T-cell (primary cell): ENCODE results near the gene PSAP. TPM values are rescaled to one million over a fixed set of nuclear protein-coding genes. Genes with fewer than 3 reads are reported as not detected.
"Not testable (repeated sequence)": the region's sequence is repeated elsewhere in the genome, so short reads cannot be mapped to it uniquely, and the experiment has no call there.

Experiments
- ATAC-seq, 4 experiments: fragments of 200-7000 bp in 3 of 4; fragments of 150-1000 bp in 1 of 4; cut with Tn5 transposase; replicated peaks in 1 of 4; 1 replicate in 3 of 4; 2 replicates in 1 of 4; pipeline ENCODE4 v1.10.0; 2021; ENCODE audit warnings: moderate library complexity in 3 of 4, mild to moderate bottlenecking in 2 of 4, moderate number of reproducible peaks in 1 of 4
- CTCF ChIA-PET, 2 donors: fragments of 300-600 bp; sonication (Branson Sonifier 250); formaldehyde crosslinking; loops; one replicate each; lab custom pipeline; 2022; ENCODE audit warnings: antibody characterized with exemption in 2 of 2; lab: Charles Lee
- POLR2A ChIA-PET, 2 donors: fragments of 300-600 bp; sonication (Branson Sonifier 250); formaldehyde crosslinking; loops; one replicate each; lab custom pipeline; 2022; ENCODE audit warnings: antibody characterized with exemption in 2 of 2; lab: Charles Lee
- DNase-seq, 35 experiments: peaks; one replicate each; pipeline versions ENCODE4 v3.0.0 to v3.0.0-alpha.2; 2013 to 2023
- H3K27ac ChIP-seq: one replicate; pipeline ENCODE4 v1.5.1; 2013; ENCODE audit warnings: low read length
- H3K27me3 ChIP-seq, 2 experiments: replicated peaks in 1 of 2; 1 replicate in 1 of 2; 2 replicates in 1 of 2; pipeline versions ENCODE4 v1.6.1 to v1.7.0; 2013; ENCODE audit warnings: low read length in 1 of 2, mixed read lengths in 1 of 2; ENCODE audit not compliant: control insufficient read depth in 2 of 2, insufficient read depth in 2 of 2; ENCODE audit errors: extremely low read depth in 1 of 2
- H3K36me3 ChIP-seq, 2 donors: 1 replicate in 1 of 2; 2 replicates in 1 of 2; pipeline versions ENCODE4 v1.6.1 to v1.7.0; 2013; ENCODE audit warnings: low read length in 1 of 2; ENCODE audit not compliant: control insufficient read depth in 2 of 2, insufficient read depth in 1 of 2; ENCODE audit errors: extremely low read depth in 1 of 2
- H3K4me1 ChIP-seq, 2 experiments: 1 replicate in 1 of 2; 2 replicates in 1 of 2; pipeline versions ENCODE4 v1.6.1 to v1.7.0; 2013; ENCODE audit warnings: low read length in 2 of 2, mixed read lengths in 1 of 2; ENCODE audit not compliant: insufficient read depth in 2 of 2, control insufficient read depth in 1 of 2; ENCODE audit errors: extremely low read depth in 1 of 2
- H3K4me3 ChIP-seq, 2 donors: 1 replicate in 1 of 2; 2 replicates in 1 of 2; pipeline versions ENCODE4 v1.5.1 to v1.7.0; 2013; ENCODE audit warnings: mild to moderate bottlenecking in 2 of 2, low read length in 1 of 2, moderate library complexity in 1 of 2; ENCODE audit not compliant: control insufficient read depth in 1 of 2; ENCODE audit errors: extremely low read depth in 1 of 2
- H3K9me3 ChIP-seq: 2 replicates; pipeline ENCODE4 v1.7.0; 2013
- H3K27ac Mint-ChIP-seq, 2 donors: one replicate each; pipeline ENCODE4 v1.8.0; 2020 to 2021; ENCODE audit warnings: mild to moderate bottlenecking in 2 of 2, mixed read lengths in 2 of 2
- H3K27me3 Mint-ChIP-seq, 2 donors: one replicate each; pipeline ENCODE4 v1.8.0; 2021 to 2022; ENCODE audit warnings: mixed read lengths in 2 of 2
- H3K36me3 Mint-ChIP-seq: one replicate; pipeline ENCODE4 v1.8.0; 2021; ENCODE audit warnings: mixed read lengths
- H3K4me1 Mint-ChIP-seq, 3 donors: one replicate each; pipeline ENCODE4 v1.8.0; 2020 to 2022; ENCODE audit warnings: mixed read lengths in 3 of 3, mild to moderate bottlenecking in 1 of 3
- H3K4me3 Mint-ChIP-seq, 3 donors: one replicate each; pipeline ENCODE4 v1.8.0; 2020 to 2022; ENCODE audit warnings: mild to moderate bottlenecking in 3 of 3, mixed read lengths in 3 of 3, moderate library complexity in 3 of 3
- H3K9me3 Mint-ChIP-seq, 3 donors: one replicate each; pipeline ENCODE4 v1.8.0; 2020 to 2022; ENCODE audit warnings: mixed read lengths in 3 of 3
- WGBS: methylation state at CpG from one replicate; pipeline ENCODE4 v1.1.5; 2013; ENCODE audit warnings: missing lambda C conversion rate; ENCODE audit not compliant: insufficient coverage; 5-methylcytosine and 5-hydroxymethylcytosine counted together
- total RNA-seq, 35 experiments: library from RNA in 6 of 35; stranded (reverse) in 6 of 35; fragments of 120-200 nt in 1 of 35; gene quantifications; one replicate each; pipeline versions ENCODE4 v1.2.1 to v1.2.4 and lab custom pipeline; 2013 to 2026

Gene PSAP
- total RNA-seq, 5 donors from 2014 or later (not counting 1 experiment from before 2014, with no cell fraction given), result 155 to 208 (median 190) TPM

GRCh38 chr10:71852355-71852937 is 1.4 kb upstream of the PSAP start:
- H3K36me3 ChIP-seq, result no peaks in the 10 kb centered on the region
- CTCF ChIA-PET, result interaction anchor here in 1 of 2 donors (0.6 kb wide), 1 partner anchor 1379 kb away, joined by 3 read pairs; no protein-coding TSS in a partner anchor
- WGBS, result 65% methylated on average over 6 of the region's 11 CpGs
- H3K27ac Mint-ChIP-seq, result no peak overlapping the region
- DNase-seq (peak in 3 of 35 experiments; percentile 14 to 29 (median 16)), ATAC-seq (no peak)
- no peaks in the 10 kb centered on the region for H3K27me3 ChIP-seq
- H3K9me3 Mint-ChIP-seq, result no peaks in the 10 kb centered on the region
- H3K27ac ChIP-seq, result no peak overlapping the region
- POLR2A ChIA-PET, result no interaction called here
- peak overlapping the region; percentile 29 to 85 (median 47) for H3K4me3 Mint-ChIP-seq
- no peaks in the 10 kb centered on the region for H3K27me3 Mint-ChIP-seq
- no peak overlapping the region for H3K4me3 ChIP-seq
- H3K36me3 Mint-ChIP-seq, result no peaks in the 10 kb centered on the region
- peaks cover 36 to 42% (median 39%) of the 10 kb centered on the region in 3 donors for H3K4me1 Mint-ChIP-seq
- H3K4me1 ChIP-seq, result peaks cover 0 to 33% of the 10 kb centered on the region in 2 experiments
- no peaks in the 10 kb centered on the region for H3K9me3 ChIP-seq

GRCh38 chr10:71851465-71852095 is 529 bp upstream of the PSAP start:
- H3K27me3 ChIP-seq, H3K36me3 ChIP-seq, DNase-seq, H3K9me3 Mint-ChIP-seq, H3K9me3 ChIP-seq, H3K27me3 Mint-ChIP-seq, ATAC-seq, H3K36me3 Mint-ChIP-seq: not testable (repeated sequence)
- Histone ChIP-seq H3K4me3 (peak overlapping the region; percentile 98 to 100), H3K27ac (peak overlapping the region; percentile 59), H3K4me1 (peaks cover 0 to 35% of the 10 kb centered on the region in 2 experiments)
- CTCF ChIA-PET, result interaction anchor here (0.6 to 1.5 kb wide), 7 partner anchors 9 to 1310 kb away, joined by 3 to 5 read pairs (median 4); no protein-coding TSS in a partner anchor
- POLR2A ChIA-PET, result interaction anchor here (0.5 to 0.7 kb wide), 3 partner anchors 153 to 1712 kb away, joined by 3 to 6 read pairs (median 4); no protein-coding TSS in a partner anchor
- 82% methylated on average over 7 of the region's 20 CpGs for WGBS
- H3K4me1 Mint-ChIP-seq, result peaks cover 43 to 51% (median 45%) of the 10 kb centered on the region in 3 donors
- peak overlapping the region; percentile 89 to 90 for H3K27ac Mint-ChIP-seq
- peak overlapping the region; percentile 85 to 95 (median 93) for H3K4me3 Mint-ChIP-seq

GRCh38 chr10:71850021-71850742 is 869 bp downstream of the PSAP start:
- H3K27ac ChIP-seq, result peak overlapping the region; percentile 59
- peak overlapping the region; percentile 89 to 90 for H3K27ac Mint-ChIP-seq
- WGBS, result 2% methylated on average over 7 of the region's 13 CpGs
- ATAC-seq, result no peak
- no peaks in the 10 kb centered on the region for H3K27me3 Mint-ChIP-seq
- peak overlapping the region; percentile 98 to 100 for H3K4me3 ChIP-seq
- POLR2A ChIA-PET, result interaction anchor here (0.7 kb wide), 3 partner anchors 134 to 1994 kb away, joined by 3 to 4 read pairs (median 3); no protein-coding TSS in a partner anchor
- H3K27me3 ChIP-seq, result no peaks in the 10 kb centered on the region
- no peak for DNase-seq
- H3K36me3 Mint-ChIP-seq, result no peaks in the 10 kb centered on the region
- H3K9me3 Mint-ChIP-seq, result no peaks in the 10 kb centered on the region
- peak overlapping the region; percentile 85 to 95 (median 93) for H3K4me3 Mint-ChIP-seq
- H3K4me1 ChIP-seq, result peaks cover 0 to 35% of the 10 kb centered on the region in 2 experiments
- CTCF ChIA-PET, result interaction anchor here (0.6 to 1.5 kb wide), 8 partner anchors 24 to 199 kb away, joined by 3 to 10 read pairs (median 3); no protein-coding TSS in a partner anchor
- H3K36me3 ChIP-seq, result no peaks in the 10 kb centered on the region
- peaks cover 53 to 60% (median 55%) of the 10 kb centered on the region in 3 donors for H3K4me1 Mint-ChIP-seq
- H3K9me3 ChIP-seq, result no peaks in the 10 kb centered on the region

- H3K27ac ChIP-seq, result no peak overlapping the region
- ATAC-seq (no peak), DNase-seq (no peak)
- peaks cover 0 to 35% of the 10 kb centered on the region in 2 experiments for H3K4me1 ChIP-seq
- 92% methylated on average over 11 of the region's 17 CpGs for WGBS
- ChIA-PET CTCF (interaction anchor here in 1 of 2 donors (0.6 to 1.2 kb wide), 3 partner anchors 47 to 199 kb away, joined by 3 to 8 read pairs (median 3); no protein-coding TSS in a partner anchor), POLR2A (interaction anchor here in 1 of 2 donors (0.5 kb wide), 1 partner anchor 540 kb away, joined by 4 read pairs; no protein-coding TSS in a partner anchor)
- H3K36me3 ChIP-seq, result no peaks in the 10 kb centered on the region
- H3K4me1 Mint-ChIP-seq, result peaks cover 58 to 65% (median 60%) of the 10 kb centered on the region in 3 donors
- H3K9me3 ChIP-seq, result no peaks in the 10 kb centered on the region
- peak overlapping the region; percentile 85 to 95 (median 93) for H3K4me3 Mint-ChIP-seq
- no peak overlapping the region for H3K4me3 ChIP-seq
- H3K27me3 Mint-ChIP-seq, result no peaks in the 10 kb centered on the region
- no peaks in the 10 kb centered on the region for H3K9me3 Mint-ChIP-seq
- H3K27ac Mint-ChIP-seq, result no peak overlapping the region
- H3K36me3 Mint-ChIP-seq, result no peaks in the 10 kb centered on the region
- H3K27me3 ChIP-seq, result no peaks in the 10 kb centered on the region
Observed at GRCh38 chr10:71849461-71849908, 1.6 kb downstream of the PSAP start.

GRCh38 chr10:71848325-71849275 is 2.5 kb downstream of the PSAP start:
- ATAC-seq (no peak), DNase-seq (no peak)
- no peaks in the 10 kb centered on the region for H3K36me3 ChIP-seq
- peak overlapping the region in 2 of 3 donors; percentile 85 to 95 for H3K4me3 Mint-ChIP-seq
- 70% methylated on average over 2 of the region's 11 CpGs for WGBS
- peaks cover 66 to 72% (median 68%) of the 10 kb centered on the region in 3 donors for H3K4me1 Mint-ChIP-seq
- no peaks in the 10 kb centered on the region for H3K36me3 Mint-ChIP-seq
- no peak overlapping the region for H3K27ac Mint-ChIP-seq
- no peaks in the 10 kb centered on the region for H3K9me3 Mint-ChIP-seq
- POLR2A ChIA-PET, result interaction anchor here (0.5 to 0.6 kb wide), 2 partner anchors 435 to 539 kb away, joined by 4 read pairs; no protein-coding TSS in a partner anchor
- no peak overlapping the region for H3K27ac ChIP-seq
- no peak overlapping the region for H3K4me3 ChIP-seq
- no peaks in the 10 kb centered on the region for H3K27me3 Mint-ChIP-seq
- no peaks in the 10 kb centered on the region for H3K27me3 ChIP-seq
- CTCF ChIA-PET, result interaction anchor here in 1 of 2 donors (1.2 kb wide), 1 partner anchor 47 kb away, joined by 3 read pairs; no protein-coding TSS in a partner anchor
- no peaks in the 10 kb centered on the region for H3K9me3 ChIP-seq
- peaks cover under 1 to 35% of the 10 kb centered on the region in 2 experiments for H3K4me1 ChIP-seq
